ENCODE data around the gene REN. TPM values are rescaled to one million over a fixed set of nuclear protein-coding genes. Genes with fewer than 3 reads are reported as not detected.

REN gene
- total and polyA plus RNA-seq, 2 of the 13 experiments (the other 11 are each of a cell fraction or from before 2014, with no cell fraction given) = not detected

- TF ChIP-seq ZNF362 (CRISPR knock-in tag; IDR thresholded peaks at IDR 0.05; ENCODE audit: borderline replicate concordance) (0 out of 2 replicates have a peak, but pooled peaks have one; percentile 21), KDM2A (CRISPR knock-in tag; IDR thresholded peaks at IDR 0.05; ENCODE audit: borderline replicate concordance, low read depth) (peak; percentile 66), SP140L (CRISPR knock-in tag; IDR thresholded peaks at IDR 0.05; ENCODE audit: borderline replicate concordance) (no peak), RBM22 (optimal IDR thresholded peaks at IDR 0.05; ENCODE audit: low read length) (peak; percentile 8), MAZ (IDR thresholded peaks at IDR 0.05; ENCODE audit: borderline replicate concordance, low read depth, low read length) (peak; percentile 76; the same call in 1 of the 2 replicates), MAZ (CRISPR knock-in tag; IDR thresholded peaks at IDR 0.05; ENCODE audit: low read depth) (peak; percentile 86), ZNF263 (CRISPR knock-in tag; IDR thresholded peaks at IDR 0.05) (no peak), ZSCAN5A (CRISPR knock-in tag; IDR thresholded peaks at IDR 0.05; ENCODE audit: borderline replicate concordance) (no peak), SAP130 (CRISPR knock-in tag; IDR thresholded peaks at IDR 0.05; ENCODE audit: low read depth) (peak; percentile 42; the same call in 1 of the 2 replicates), BRCA1 (CRISPR knock-in tag; IDR thresholded peaks at IDR 0.05) (no peak), RXRA (CRISPR knock-in tag; IDR thresholded peaks at IDR 0.05) (no peak), ZSCAN31 (CRISPR knock-in tag; IDR thresholded peaks at IDR 0.05; ENCODE audit: low read depth) (peak; percentile 57; the same call in 1 of the 2 replicates), GPBP1L1 (CRISPR knock-in tag; IDR thresholded peaks at IDR 0.05) (no peak), SOX13 (IDR thresholded peaks at IDR 0.05) (no peak), SOX13 (CRISPR knock-in tag; conservative IDR thresholded peaks at IDR 0.05 in 1 of 2, IDR thresholded peaks at IDR 0.05 in 1 of 2) (no peak), TBX2 (CRISPR knock-in tag; IDR thresholded peaks at IDR 0.05; ENCODE audit: borderline replicate concordance) (peak; percentile 48), ZMAT5 (CRISPR knock-in tag; IDR thresholded peaks at IDR 0.05; ENCODE audit: borderline replicate concordance, low read depth) (no peak), ZNF556 (CRISPR knock-in tag; IDR thresholded peaks at IDR 0.05; ENCODE audit: borderline replicate concordance) (peak; percentile 59; the same call in 1 of the 2 replicates), HNRNPL (IDR thresholded peaks at IDR 0.05; ENCODE audit: low read depth, low read length) (no peak), BRD4 (CRISPR knock-in tag; IDR thresholded peaks at IDR 0.05) (no peak)
Measured at GRCh38 chr1:204128964-204129896, 36.9 kb downstream of the REN start (continued).

Data from HepG2 (cell line).